Kidney (tissue), 14 donors: Measurements from ENCODE around the gene RABL3. TPM values are rescaled to one million over a fixed set of nuclear protein-coding genes. Genes with fewer than 3 reads are reported as not detected.
"Not testable (repeated sequence)": the region's sequence is repeated elsewhere in the genome, so short reads cannot be mapped to it uniquely, and the experiment has no call there.

Experiments
- DNase-seq, 5 donors: peaks; one replicate each; pipeline ENCODE4 v3.0.0-alpha.2; 2013 to 2020
- FAIRE-seq: peaks from 2 replicates; lab custom pipeline; 2012; peaks lifted over from hg19 to GRCh38; lab: Jason Lieb, UNC
- H3K27ac ChIP-seq, 2 donors: one replicate each; pipeline ENCODE4 v1.7.0; 2013; ENCODE audit warnings: low read depth in 2 of 2, low read length in 2 of 2, inconsistent platforms in 1 of 2
- H3K27me3 ChIP-seq: one replicate; pipeline ENCODE4 v1.7.1; 2013; ENCODE audit warnings: low read length, inconsistent platforms; ENCODE audit not compliant: control insufficient read depth, insufficient read depth
- H3K36me3 ChIP-seq, 3 donors: one replicate each; pipeline versions ENCODE4 v1.7.0 to v1.7.1; 2013; ENCODE audit warnings: low read length in 3 of 3, control low read depth in 1 of 3, inconsistent platforms in 1 of 3; ENCODE audit not compliant: insufficient read depth in 3 of 3, control insufficient read depth in 2 of 3
- H3K4me1 ChIP-seq, 3 donors: one replicate each; pipeline versions ENCODE4 v1.7.0 to v1.7.1; 2013; ENCODE audit warnings: low read length in 3 of 3, inconsistent platforms in 1 of 3, low read depth in 1 of 3; ENCODE audit not compliant: control insufficient read depth in 2 of 3, insufficient read depth in 2 of 3
- H3K4me3 ChIP-seq, 3 donors: one replicate each; pipeline versions ENCODE4 v1.7.0 to v1.8.1; 2013; ENCODE audit warnings: low read length in 3 of 3, control low read depth in 1 of 3, inconsistent platforms in 1 of 3
- H3K9ac ChIP-seq, 3 donors: one replicate each; pipeline versions ENCODE4 v1.7.0 to v1.7.1; 2013; ENCODE audit warnings: low read length in 3 of 3, control low read depth in 1 of 3, inconsistent platforms in 1 of 3
- H3K9me3 ChIP-seq, 3 donors: one replicate each; pipeline versions ENCODE4 v1.7.0 to v1.7.1; 2013; ENCODE audit warnings: low read length in 3 of 3, control low read depth in 1 of 3, inconsistent platforms in 1 of 3; ENCODE audit not compliant: control insufficient read depth in 2 of 3, insufficient read depth in 1 of 3
- intact Hi-C: fragments of 100-400 bp; cut with DNase I; formaldehyde crosslinking; loops from one replicate; pipeline ENCODE4 v1.11.1; 2022
- polyA plus RNA-seq: library from polyadenylated mRNA; stranded (reverse); fragments of 350-450 nt; fragmentation: Illumina TruSeq; extraction: RNeasy Lipid Tissue Mini Kit (QIAGEN cat#74804); gene quantifications from one replicate; pipeline ENCODE4 v1.2.3, GENCODE V29; 2014; ENCODE audit warnings: low read depth, low replicate concordance; ENCODE audit not compliant: insufficient read depth
- total RNA-seq: library from RNA; stranded (reverse); fragmentation: NEBNext Ultra II Directional; extraction: Animal tissue kit (Norgen Biotek cat#: 25700); gene quantifications from one replicate; pipeline ENCODE4 v1.2.1, GENCODE V29; 2021
- TF ChIP-seq, protein P1 (sequence below): IDR thresholded peaks from 3 replicates; pipeline ENCODE4 v1.5.1; 2012; ENCODE audit warnings: mild to moderate bottlenecking, moderate library complexity, borderline replicate concordance; ENCODE audit not compliant: insufficient read depth; ENCODE audit errors: extremely low read depth
- donor health status: control.
- donor health status: control.
- donor health status: control.
- donor health status: control.
- donor health status: control.
- donor health status: DM: yes; HTN: yes; CAD: no.
- donor health status: Normal renal cell carcinoma (clear cell type).

Gene RABL3
- total and polyA plus RNA-seq, 2 donors from 2014 or later = 16.9 to 30.1 TPM

DNA sequence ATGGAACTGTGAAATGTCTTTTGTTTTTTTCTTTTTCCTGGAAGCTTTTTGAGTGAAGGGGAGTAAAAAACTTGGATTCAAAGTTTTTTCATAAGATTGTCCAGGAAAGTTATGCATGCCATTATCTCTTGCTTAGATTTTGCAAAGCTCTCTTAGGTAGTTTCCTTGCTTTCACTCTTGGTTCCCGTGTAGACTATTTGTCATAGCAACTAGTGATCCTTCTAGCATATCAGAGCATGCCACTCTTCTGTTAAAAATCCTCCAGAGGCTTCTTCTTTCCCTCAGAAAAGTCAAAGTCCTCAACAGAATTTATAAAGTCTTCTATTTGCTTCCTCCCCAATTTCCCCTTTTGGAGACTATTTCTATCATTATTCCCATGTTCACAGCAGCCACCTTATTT, 21.3 kb upstream of the RABL3 start:
- Histone ChIP-seq H3K27me3 (no peaks in the 10 kb centered on the region), H3K4me1 (no peaks in the 10 kb centered on the region), H3K4me3 (no peak overlapping the region), H3K9me3 (no peaks in the 10 kb centered on the region), H3K36me3 (no peaks in the 10 kb centered on the region), H3K27ac (no peak overlapping the region), H3K9ac (no peak overlapping the region)
- TF ChIP-seq, protein P1, sequence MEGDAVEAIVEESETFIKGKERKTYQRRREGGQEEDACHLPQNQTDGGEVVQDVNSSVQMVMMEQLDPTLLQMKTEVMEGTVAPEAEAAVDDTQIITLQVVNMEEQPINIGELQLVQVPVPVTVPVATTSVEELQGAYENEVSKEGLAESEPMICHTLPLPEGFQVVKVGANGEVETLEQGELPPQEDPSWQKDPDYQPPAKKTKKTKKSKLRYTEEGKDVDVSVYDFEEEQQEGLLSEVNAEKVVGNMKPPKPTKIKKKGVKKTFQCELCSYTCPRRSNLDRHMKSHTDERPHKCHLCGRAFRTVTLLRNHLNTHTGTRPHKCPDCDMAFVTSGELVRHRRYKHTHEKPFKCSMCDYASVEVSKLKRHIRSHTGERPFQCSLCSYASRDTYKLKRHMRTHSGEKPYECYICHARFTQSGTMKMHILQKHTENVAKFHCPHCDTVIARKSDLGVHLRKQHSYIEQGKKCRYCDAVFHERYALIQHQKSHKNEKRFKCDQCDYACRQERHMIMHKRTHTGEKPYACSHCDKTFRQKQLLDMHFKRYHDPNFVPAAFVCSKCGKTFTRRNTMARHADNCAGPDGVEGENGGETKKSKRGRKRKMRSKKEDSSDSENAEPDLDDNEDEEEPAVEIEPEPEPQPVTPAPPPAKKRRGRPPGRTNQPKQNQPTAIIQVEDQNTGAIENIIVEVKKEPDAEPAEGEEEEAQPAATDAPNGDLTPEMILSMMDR = no peak
- intact Hi-C loops = no loop called here
- DNase-seq (no peak), FAIRE-seq (no peak)

DNA sequence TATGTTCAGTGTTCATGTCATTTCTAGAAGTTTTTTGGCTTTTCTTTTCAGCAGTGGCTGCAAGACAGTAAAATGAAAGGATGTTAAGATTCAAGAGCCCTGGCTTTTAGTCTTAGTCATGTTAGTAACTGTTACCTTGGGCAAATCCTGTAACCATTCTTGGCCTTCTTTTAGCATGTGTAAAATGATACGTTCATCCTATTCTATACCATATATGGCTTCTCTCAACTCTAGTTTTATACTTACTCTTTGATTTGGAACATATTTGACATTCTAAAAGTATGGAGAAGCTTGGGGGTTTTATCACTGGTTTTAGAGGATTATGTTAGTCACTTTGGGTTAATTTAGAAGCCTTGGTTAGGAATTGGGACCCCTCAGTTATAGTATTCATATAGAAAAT, 20.3 kb upstream of the RABL3 start:
- DNase-seq (no peak), FAIRE-seq (no peak)
- no peaks in the 10 kb centered on the region for H3K36me3 ChIP-seq
- no peak overlapping the region for H3K4me3 ChIP-seq
- H3K4me1 ChIP-seq = no peaks in the 10 kb centered on the region
- TF ChIP-seq, protein P1 = no peak
- intact Hi-C loops = no loop called here
- H3K27ac ChIP-seq = no peak overlapping the region
- H3K9ac ChIP-seq = no peak overlapping the region
- H3K27me3 ChIP-seq = no peaks in the 10 kb centered on the region
- no peaks in the 10 kb centered on the region for H3K9me3 ChIP-seq

DNA sequence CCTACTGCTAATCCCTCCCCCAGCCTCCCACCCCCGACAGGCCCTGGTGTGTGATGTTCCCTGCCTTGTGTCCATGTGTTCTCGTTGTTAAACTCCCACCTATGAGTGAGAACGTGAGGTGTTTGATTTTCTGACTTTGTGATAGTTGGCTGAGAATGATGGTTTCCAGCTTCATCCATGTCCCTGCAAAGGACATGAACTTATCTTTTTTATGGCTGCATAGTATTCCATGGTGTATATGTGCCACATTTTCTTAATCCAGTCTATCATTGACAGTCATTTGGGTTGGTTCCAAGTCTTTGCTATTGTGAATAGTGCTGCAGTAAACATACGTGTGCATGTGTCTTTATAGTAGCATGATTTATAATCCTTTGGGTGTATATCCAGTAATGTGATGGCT, 16.2 kb upstream of the RABL3 start:
- intact Hi-C loops, H3K9me3 ChIP-seq, FAIRE-seq, H3K27ac ChIP-seq, H3K9ac ChIP-seq, H3K27me3 ChIP-seq, DNase-seq, H3K36me3 ChIP-seq, H3K4me1 ChIP-seq, H3K4me3 ChIP-seq: not testable (repeated sequence)

DNA sequence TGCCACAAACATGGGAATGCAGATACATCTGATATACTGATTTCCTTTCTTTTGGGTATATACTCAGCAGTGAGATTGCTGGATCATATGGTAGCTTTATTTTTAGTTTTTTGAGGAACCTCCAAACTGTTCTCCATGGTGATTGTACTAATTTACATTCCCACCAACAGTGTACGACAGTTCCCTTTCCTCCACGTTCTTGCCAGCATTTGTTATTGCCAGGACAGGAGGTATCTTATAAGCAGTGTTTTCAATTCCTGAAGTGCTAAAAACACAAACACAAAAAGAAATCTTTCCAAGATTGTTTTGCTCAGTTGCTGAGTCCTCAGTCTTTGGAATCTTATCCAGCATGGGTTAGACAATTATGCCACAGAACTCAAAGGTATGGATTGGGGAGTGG, 13.7 kb upstream of the RABL3 start:
- Histone ChIP-seq H3K27ac (no peak overlapping the region), H3K4me1 (no peaks in the 10 kb centered on the region), H3K36me3 (peaks cover 0 to 2% (median 0%) of the 10 kb centered on the region in 3 donors), H3K4me3 (no peak overlapping the region), H3K27me3 (no peaks in the 10 kb centered on the region), H3K9ac (no peak overlapping the region), H3K9me3 (no peaks in the 10 kb centered on the region)
- DNase-seq (no peak), FAIRE-seq (no peak)
- intact Hi-C loops = no loop called here
- TF ChIP-seq, protein P1 = no peak
